Aorta (tissue), 5 donors: Measurements from ENCODE around the gene EMP1. TPM values are rescaled to one million over a fixed set of nuclear protein-coding genes. Genes with fewer than 3 reads are reported as not detected.
"Not testable (repeated sequence)": the region's sequence is repeated elsewhere in the genome, so short reads cannot be mapped to it uniquely, and the experiment has no call there.

Source experiments
- ATAC-seq: fragments of 200-7000 bp; cut with Tn5 transposase; one replicate; pipeline ENCODE4 v1.9.1; 2022; ENCODE audit warnings: moderate library complexity; ENCODE audit not compliant: low FRiP score
- DNase-seq, 2 donors: peaks; one replicate each; pipeline ENCODE4 v3.0.0-alpha.2; 2020
- H3K27ac ChIP-seq, 2 donors: one replicate each; pipeline ENCODE4 v1.5.1; 2013; ENCODE audit warnings: low read length in 2 of 2, mild to moderate bottlenecking in 2 of 2, moderate library complexity in 2 of 2, control low read depth in 1 of 2, inconsistent platforms in 1 of 2, low read depth in 1 of 2
- H3K27me3 ChIP-seq, 2 donors: one replicate each; pipeline ENCODE4 v1.6.1; 2013; ENCODE audit warnings: control low read depth in 1 of 2, low read length in 1 of 2, mild to moderate bottlenecking in 1 of 2, moderate library complexity in 1 of 2; ENCODE audit not compliant: insufficient read depth in 2 of 2, control insufficient read depth in 1 of 2
- H3K36me3 ChIP-seq, 2 donors: one replicate each; pipeline ENCODE4 v1.6.1; 2013; ENCODE audit warnings: control low read depth in 1 of 2, low read length in 1 of 2, mild to moderate bottlenecking in 1 of 2; ENCODE audit not compliant: insufficient read depth in 2 of 2, control insufficient read depth in 1 of 2
- H3K4me1 ChIP-seq, 2 donors: one replicate each; pipeline ENCODE4 v1.6.1; 2013; ENCODE audit warnings: low read length in 2 of 2, control low read depth in 1 of 2, mild to moderate bottlenecking in 1 of 2, moderate library complexity in 1 of 2; ENCODE audit not compliant: insufficient read depth in 2 of 2, control insufficient read depth in 1 of 2
- H3K4me3 ChIP-seq, 2 donors: one replicate each; pipeline ENCODE4 v1.5.1; 2013; ENCODE audit warnings: low read length in 2 of 2, control low read depth in 1 of 2, mild to moderate bottlenecking in 1 of 2
- H3K9me3 ChIP-seq: one replicate; pipeline ENCODE4 v1.6.1; 2013; ENCODE audit warnings: mild to moderate bottlenecking, low read length; ENCODE audit not compliant: control insufficient read depth
- WGBS, 2 donors: extraction: QIAGEN DNeasy Blood & Tissue Kit; methylation state at CpG; one replicate each; pipeline ENCODE4 v1.1.7; 2013; 5-methylcytosine and 5-hydroxymethylcytosine counted together
- intact Hi-C, 2 donors: fragments of 100-400 bp; cut with DNase I; formaldehyde crosslinking; loops; one replicate each; pipeline versions ENCODE4 v1.14.2 to v1.15.0; 2022
- polyA plus RNA-seq, 2 donors: library from polyadenylated mRNA; stranded (reverse); fragments of 200-250 nt; gene quantifications; one replicate each; pipeline ENCODE4 v1.2.3, GENCODE V29; 2013
- total RNA-seq, 2 donors: library from RNA; stranded (reverse); fragmentation: NEBNext Ultra II Directional; extraction: Animal tissue kit (Norgen Biotek cat#: 25700); gene quantifications; one replicate each; pipeline ENCODE4 v1.2.1, GENCODE V29; 2021
- donor health status: healthy with polysubstance abuse.
- donor health status: Bipolar disorder and iron deficiency.
- donor health status: DM: no; HTN: no; CAD: no.
- donor health status: DM: no; HTN: no; CAD: no.
- donor health status: DM: yes; HTN: yes; CAD: no.

The EMP1 gene
- total and polyA plus RNA-seq, 4 donors, result 32.6 to 594 (median 316) TPM

- intact Hi-C loops, result loop anchor here (10.0 kb wide), 1 partner anchor 406 kb away; no protein-coding TSS in a partner anchor
Measured at GRCh38 chr12:13258717-13259119, 62.2 kb downstream of the EMP1 start.

DNA sequence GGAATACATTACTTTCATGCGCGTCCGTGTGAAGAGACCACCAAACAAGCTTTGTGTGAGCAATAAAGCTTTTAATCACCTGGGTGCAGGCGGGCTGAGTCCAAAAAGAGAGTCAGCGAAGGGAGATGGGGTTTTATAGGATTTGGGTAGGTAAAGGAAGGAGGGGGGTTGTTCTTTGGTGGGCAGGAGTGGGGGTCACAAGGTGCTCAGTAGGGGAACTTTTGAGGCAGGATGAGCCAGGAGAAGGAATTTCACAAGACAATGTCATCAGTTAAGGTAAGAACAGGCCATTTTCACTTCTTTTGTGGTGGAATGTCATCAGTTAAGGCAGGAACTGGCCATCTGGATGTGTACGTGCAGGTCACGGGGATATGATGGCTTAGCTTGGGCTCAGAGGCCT lies 63.1 kb downstream of the EMP1 start:
- not testable (repeated sequence) for H3K36me3 ChIP-seq, DNase-seq, H3K9me3 ChIP-seq, H3K4me1 ChIP-seq, H3K27ac ChIP-seq, H3K4me3 ChIP-seq, H3K27me3 ChIP-seq, ATAC-seq
- 94 to 95% methylated on average over 5 to 7 of the region's 7 CpGs for WGBS, 2 donors
- intact Hi-C loops, result loop anchor here (10.0 kb wide), 1 partner anchor 405 kb away; no protein-coding TSS in a partner anchor

More at GRCh38 chr12:13258717-13259119, 62.2 kb downstream of the EMP1 start:
- 75 to 83% methylated on average over 3 of the region's 3 CpGs for WGBS, 2 donors
- Histone ChIP-seq H3K4me3 (no peak overlapping the region), H3K4me1 (no peaks in the 10 kb centered on the region), H3K27me3 (no peaks in the 10 kb centered on the region), H3K27ac (no peak overlapping the region), H3K36me3 (no peaks in the 10 kb centered on the region), H3K9me3 (no peaks in the 10 kb centered on the region)
- no peak for DNase-seq
- ATAC-seq, result no peak

- H3K4me3 ChIP-seq, H3K27me3 ChIP-seq, H3K9me3 ChIP-seq, ATAC-seq, intact Hi-C loops, H3K4me1 ChIP-seq, DNase-seq, H3K36me3 ChIP-seq, H3K27ac ChIP-seq: not testable (repeated sequence)
- WGBS, 2 donors, result 76 to 85% methylated on average over 3 of the region's 3 CpGs
Measured at GRCh38 chr12:13267826-13268225, 71.3 kb downstream of the EMP1 start.

DNA sequence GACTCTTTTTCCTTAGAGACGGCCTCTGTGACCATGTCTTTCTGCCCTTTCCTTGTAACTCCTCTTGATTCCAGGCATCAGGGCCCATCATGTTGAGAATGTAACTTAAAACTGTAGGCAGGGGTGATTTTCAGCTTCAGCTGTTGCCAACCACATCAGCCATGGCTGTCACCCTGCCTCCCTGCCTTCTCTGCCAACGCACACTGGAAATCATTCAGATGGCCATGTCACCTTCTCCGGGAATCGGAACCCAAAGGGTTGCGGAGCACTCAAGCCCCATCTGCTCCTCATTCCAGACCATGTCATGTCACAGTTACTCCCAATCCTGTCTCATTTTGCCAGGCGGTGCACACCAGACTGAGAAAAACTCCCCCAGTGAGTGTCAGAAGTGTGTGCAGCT lies 72.1 kb downstream of the EMP1 start:
- H3K9me3 ChIP-seq, result no peaks in the 10 kb centered on the region
- DNase-seq (no peak), ATAC-seq (no peak)
- H3K27ac ChIP-seq, result no peak overlapping the region
- H3K36me3 ChIP-seq, result no peaks in the 10 kb centered on the region
- 95% methylated on average over 6 of the region's 6 CpGs for WGBS, 2 donors
- no peaks in the 10 kb centered on the region for H3K4me1 ChIP-seq
- H3K27me3 ChIP-seq, result peaks cover 0 to 1% of the 10 kb centered on the region in 2 donors
- intact Hi-C loops, result no loop called here
- no peak overlapping the region for H3K4me3 ChIP-seq

Other genes starting within 250 kb of the EMP1 start
- under 1 TPM in 1 of 2 donors, not detected in 1; 0.39 TPM for gene GPRC5D, start 244.6 kb upstream of the EMP1 start, total RNA-seq
- gene GPRC5D, start 244.6 kb upstream of the EMP1 start, polyA plus RNA-seq, result not detected
- 10 to 100 TPM; 55.8 to 73.6 TPM for gene HEBP1, start 196.5 kb upstream of the EMP1 start, total RNA-seq
- gene HEBP1, start 196.5 kb upstream of the EMP1 start, polyA plus RNA-seq, result 100 to 1,000 TPM in 1 of 2 donors, 10 to 100 TPM in 1; 77.7 to 181 TPM
- gene FAM234B, start 152.3 kb upstream of the EMP1 start, total RNA-seq, result 1 to 10 TPM; 5.2 to 6.8 TPM
- under 1 TPM in 1 of 2 donors, not detected in 1; 0.95 TPM for gene FAM234B, start 152.3 kb upstream of the EMP1 start, polyA plus RNA-seq
- not detected for gene GSG1, start 93.1 kb upstream of the EMP1 start, total RNA-seq
- not detected for gene GSG1, start 93.1 kb upstream of the EMP1 start, polyA plus RNA-seq